DND-41 (cell line): ENCODE measurements around the gene AIF1L.

Experiments used
- EZH2 ChIP-seq: IDR thresholded peaks from 3 replicates; pipeline ENCODE4 v1.6.1; 2012; ENCODE audit warnings: borderline replicate concordance, low read depth, mild to moderate bottlenecking, moderate library complexity, low read length, inconsistent platforms; ENCODE audit not compliant: severe bottlenecking
- TF ChIP-seq, protein P1 (sequence below): IDR thresholded peaks from 2 replicates; pipeline ENCODE4 v1.5.1; 2012; ENCODE audit warnings: borderline replicate concordance, low read length, moderate library complexity, mild to moderate bottlenecking; ENCODE audit not compliant: poor library complexity, severe bottlenecking; ENCODE audit errors: extremely low read depth

DNA sequence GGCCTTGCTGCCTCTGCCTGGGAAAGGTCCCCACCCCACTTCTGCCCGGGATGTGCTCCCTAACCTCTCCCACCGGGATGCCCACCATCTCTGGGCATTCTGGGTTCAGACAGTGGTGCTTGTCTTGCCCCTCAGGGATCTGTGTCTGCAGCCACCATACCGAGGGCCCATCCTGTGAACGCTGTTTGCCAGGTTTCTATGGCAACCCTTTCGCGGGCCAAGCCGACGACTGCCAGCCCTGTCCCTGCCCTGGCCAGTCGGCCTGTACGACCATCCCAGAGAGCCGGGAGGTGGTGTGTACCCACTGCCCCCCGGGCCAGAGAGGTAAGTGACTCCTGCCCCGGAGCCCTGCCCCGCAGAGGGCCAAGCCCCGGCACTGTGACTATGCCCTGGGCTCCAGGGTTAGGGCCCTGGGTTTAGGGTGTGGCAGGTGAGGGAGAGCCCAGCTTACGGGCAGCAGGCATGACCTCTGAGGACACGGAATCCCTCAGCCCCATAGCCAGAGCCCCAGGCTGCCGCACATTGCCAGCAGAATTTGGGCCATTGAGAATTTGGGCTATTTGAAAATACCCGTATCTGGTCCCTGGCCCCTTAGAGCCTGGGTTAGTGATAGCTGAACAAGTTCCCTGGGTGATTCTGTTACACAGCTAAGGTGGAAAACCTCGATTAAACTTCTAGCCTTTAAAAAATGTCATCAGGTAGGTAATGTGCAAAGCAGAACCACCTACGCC lies 35.3 kb upstream of the AIF1L start:
- TF ChIP-seq, protein P1, sequence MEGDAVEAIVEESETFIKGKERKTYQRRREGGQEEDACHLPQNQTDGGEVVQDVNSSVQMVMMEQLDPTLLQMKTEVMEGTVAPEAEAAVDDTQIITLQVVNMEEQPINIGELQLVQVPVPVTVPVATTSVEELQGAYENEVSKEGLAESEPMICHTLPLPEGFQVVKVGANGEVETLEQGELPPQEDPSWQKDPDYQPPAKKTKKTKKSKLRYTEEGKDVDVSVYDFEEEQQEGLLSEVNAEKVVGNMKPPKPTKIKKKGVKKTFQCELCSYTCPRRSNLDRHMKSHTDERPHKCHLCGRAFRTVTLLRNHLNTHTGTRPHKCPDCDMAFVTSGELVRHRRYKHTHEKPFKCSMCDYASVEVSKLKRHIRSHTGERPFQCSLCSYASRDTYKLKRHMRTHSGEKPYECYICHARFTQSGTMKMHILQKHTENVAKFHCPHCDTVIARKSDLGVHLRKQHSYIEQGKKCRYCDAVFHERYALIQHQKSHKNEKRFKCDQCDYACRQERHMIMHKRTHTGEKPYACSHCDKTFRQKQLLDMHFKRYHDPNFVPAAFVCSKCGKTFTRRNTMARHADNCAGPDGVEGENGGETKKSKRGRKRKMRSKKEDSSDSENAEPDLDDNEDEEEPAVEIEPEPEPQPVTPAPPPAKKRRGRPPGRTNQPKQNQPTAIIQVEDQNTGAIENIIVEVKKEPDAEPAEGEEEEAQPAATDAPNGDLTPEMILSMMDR, result no peak
- TF ChIP-seq EZH2, result no peak
